WTC11 (cell line): ENCODE data around the gene NACC2.

Experiments
- CTCF ChIP-seq: fragments of 200-600 bp; IDR thresholded peaks from 2 replicates; pipeline ENCODE4 v1.8.0; 2022; ENCODE audit warnings: antibody characterized with exemption
- ESRRA ChIP-seq: sonication (generic); formaldehyde crosslinking; IDR thresholded peaks from 2 replicates; pipeline ENCODE4 v1.8.1; 2022; ENCODE audit warnings: mild to moderate bottlenecking, missing genetic modification reagents, borderline replicate concordance
- SMAD3 ChIP-seq: sonication (generic); formaldehyde crosslinking; IDR thresholded peaks from 2 replicates; pipeline ENCODE4 v1.8.0; 2022; ENCODE audit warnings: missing genetic modification reagents, mild to moderate bottlenecking, borderline replicate concordance
- STAT6 ChIP-seq: sonication (generic); formaldehyde crosslinking; conservative IDR thresholded peaks from 2 replicates; pipeline ENCODE4 v1.8.1; 2023; ENCODE audit warnings: mild to moderate bottlenecking, low read depth, missing genetic modification reagents, moderate library complexity
- TCF7 ChIP-seq: sonication (generic); formaldehyde crosslinking; IDR thresholded peaks from 2 replicates; pipeline ENCODE4 v1.8.0; 2022; ENCODE audit warnings: mild to moderate bottlenecking, low read depth, missing genetic modification reagents, moderate library complexity
- USF1 ChIP-seq: sonication (generic); formaldehyde crosslinking; IDR thresholded peaks from 2 replicates; pipeline ENCODE4 v1.8.0; 2022; ENCODE audit warnings: mild to moderate bottlenecking, missing genetic modification reagents
- ZNF512 ChIP-seq: sonication (generic); formaldehyde crosslinking; IDR thresholded peaks from 2 replicates; pipeline ENCODE4 v1.8.1; 2022; ENCODE audit warnings: missing genetic modification reagents, borderline replicate concordance

- TF ChIP-seq CTCF, result no peak
- TF ChIP-seq USF1 (CRISPR knock-in tag), result no peak
- no peak for TF ChIP-seq ZNF512 (CRISPR knock-in tag)
- TF ChIP-seq TCF7 (CRISPR knock-in tag), result no peak
- TF ChIP-seq SMAD3, result no peak
- no peak for TF ChIP-seq STAT6 (CRISPR knock-in tag)
- no peak for TF ChIP-seq ESRRA (CRISPR knock-in tag)
Observed at GRCh38 chr9:136013116-136013515, 82.0 kb downstream of the NACC2 start.
